Fibroblast of lung (primary cell): ENCODE data around the gene EDNRA. TPM values are rescaled to one million over a fixed set of nuclear protein-coding genes. Genes with fewer than 3 reads are reported as not detected.
A peak's percentile ranks its signal among the peaks of the same experiment; 100 is the strongest.

Source experiments
- DNase-seq, 2 donors: peaks; one replicate each; pipeline versions ENCODE4 v3.0.0 to v3.0.0-alpha.2; 2010; ENCODE audit warnings: low read depth in 2 of 2
- H2AFZ ChIP-seq: 2 replicates; pipeline ENCODE4 v1.5.1; 2012; ENCODE audit warnings: low read length, control low read depth, inconsistent platforms
- H3K27ac ChIP-seq: 2 replicates; pipeline ENCODE4 v1.5.1; 2011; ENCODE audit warnings: low read length, control low read depth; ENCODE audit not compliant: insufficient read depth
- H3K27me3 ChIP-seq: 2 replicates; pipeline ENCODE4 v1.5.1; 2011; ENCODE audit warnings: mild to moderate bottlenecking, low read length; ENCODE audit not compliant: control insufficient read depth, insufficient read depth
- H3K36me3 ChIP-seq: 2 replicates; pipeline ENCODE4 v1.5.1; 2011; ENCODE audit warnings: low read length; ENCODE audit not compliant: control insufficient read depth, insufficient read depth
- H3K4me1 ChIP-seq: 2 replicates; pipeline ENCODE4 v1.5.1; 2011; ENCODE audit warnings: low read length; ENCODE audit not compliant: control insufficient read depth, insufficient read depth; ENCODE audit errors: extremely low read depth
- H3K4me2 ChIP-seq: 2 replicates; pipeline ENCODE4 v1.5.1; 2011; ENCODE audit warnings: low read length, control low read depth; ENCODE audit not compliant: insufficient read depth; ENCODE audit errors: extremely low read depth
- H3K4me3 ChIP-seq, 4 experiments: fragments of 200-600 bp in 1 of 4; sonication (generic) in 1 of 4; replicated peaks in 1 of 4; 2 replicates each; pipeline ENCODE4 v1.5.1; 2011 to 2016; ENCODE audit warnings: low read length in 4 of 4, low read depth in 3 of 4, mild to moderate bottlenecking in 3 of 4, control low read depth in 2 of 4, inconsistent platforms in 1 of 4, mixed read lengths in 1 of 4; ENCODE audit not compliant: insufficient read depth in 1 of 4; ENCODE audit errors: control extremely low read depth in 1 of 4
- H3K79me2 ChIP-seq: 2 replicates; pipeline ENCODE4 v1.5.1; 2012; ENCODE audit warnings: mild to moderate bottlenecking, low read length, inconsistent platforms; ENCODE audit not compliant: control insufficient read depth, insufficient read depth
- H3K9ac ChIP-seq: 2 replicates; pipeline ENCODE4 v1.5.1; 2011; ENCODE audit warnings: mild to moderate bottlenecking, low read length, control low read depth; ENCODE audit not compliant: insufficient read depth
- H3K9me3 ChIP-seq: 2 replicates; pipeline ENCODE4 v1.5.1; 2012; ENCODE audit warnings: low read depth, low read length; ENCODE audit not compliant: control insufficient read depth, insufficient read depth
- H4K20me1 ChIP-seq: 2 replicates; pipeline ENCODE4 v1.5.1; 2011; ENCODE audit warnings: low read length; ENCODE audit not compliant: control insufficient read depth, insufficient read depth; ENCODE audit errors: extremely low read depth
- CTCF ChIP-seq, 2 donors: IDR thresholded peaks in 1 of 2; conservative IDR thresholded peaks in 1 of 2; 1 replicate in 1 of 2; 2 replicates in 1 of 2; pipeline ENCODE4 v1.5.1; 2011 to 2012; ENCODE audit warnings: low read length in 2 of 2, control low read depth in 1 of 2, inconsistent platforms in 1 of 2, low read depth in 1 of 2, mild to moderate bottlenecking in 1 of 2
- EZH2 ChIP-seq: IDR thresholded peaks from 2 replicates; pipeline ENCODE4 v1.5.1; 2012; ENCODE audit warnings: low read length, control low read depth, mild to moderate bottlenecking; ENCODE audit errors: missing control alignments
- polyA plus RNA-seq, 2 donors: library from polyadenylated mRNA; depleted of rRNA in 1 of 2; stranded (reverse) in 1 of 2; unstranded in 1 of 2; fragments of >200 nt; gene quantifications; 2 replicates each; pipeline ENCODE4 v1.2.1, GENCODE V29; 2011 to 2012; ENCODE audit warnings: missing spikeins in 1 of 2
- total RNA-seq: library from RNA; depleted of rRNA; stranded (reverse); fragments of >200 nt; gene quantifications from 2 replicates; pipeline ENCODE4 v1.2.1, GENCODE V29; 2014

The EDNRA gene
- total and polyA plus RNA-seq, 2 donors (not counting 1 experiment from before 2014, with no cell fraction given), result 2.0 to 9.5 TPM

GRCh38 chr4:147589586-147589985 is 108.7 kb downstream of the EDNRA start:
- Histone ChIP-seq H3K27ac (no peak overlapping the region), H3K27me3 (no peaks in the 10 kb centered on the region), H4K20me1 (no peaks in the 10 kb centered on the region), H2AFZ (no peak overlapping the region), H3K36me3 (no peaks in the 10 kb centered on the region), H3K4me2 (no peak overlapping the region), H3K4me1 (no peaks in the 10 kb centered on the region), H3K79me2 (no peaks in the 10 kb centered on the region), H3K9me3 (no peaks in the 10 kb centered on the region), H3K9ac (no peak overlapping the region), H3K4me3 (no peak overlapping the region)
- no peak for TF ChIP-seq CTCF (conservative IDR thresholded peaks at IDR 0.05 in 1 of 2, IDR thresholded peaks at IDR 0.05 in 1 of 2; ENCODE audit: low read depth in 1 of 2, low read length in 2 of 2)
- no peak for TF ChIP-seq EZH2
- DNase-seq, result peak in 1 of 2 donors; percentile 39

- no peak overlapping the region for H3K4me2 ChIP-seq
- H4K20me1 ChIP-seq, result no peaks in the 10 kb centered on the region
- H3K4me3 ChIP-seq, result no peak overlapping the region
- no peak overlapping the region for H3K27ac ChIP-seq
- no peaks in the 10 kb centered on the region for H3K9me3 ChIP-seq
- TF ChIP-seq CTCF (conservative IDR thresholded peaks at IDR 0.05 in 1 of 2, IDR thresholded peaks at IDR 0.05 in 1 of 2; ENCODE audit: low read depth in 1 of 2, low read length in 2 of 2) (peak; percentile 72 to 78), EZH2 (no peak)
- peak; percentile 52 to 87 for DNase-seq
- H3K27me3 ChIP-seq, result no peaks in the 10 kb centered on the region
- no peaks in the 10 kb centered on the region for H3K4me1 ChIP-seq
- no peak overlapping the region for H3K9ac ChIP-seq
- H3K36me3 ChIP-seq, result no peaks in the 10 kb centered on the region
- no peaks in the 10 kb centered on the region for H3K79me2 ChIP-seq
- H2AFZ ChIP-seq, result no peak overlapping the region
Observed at GRCh38 chr4:147590249-147590920, 109.5 kb downstream of the EDNRA start.

- Histone ChIP-seq H4K20me1 (no peaks in the 10 kb centered on the region), H3K27me3 (no peaks in the 10 kb centered on the region), H3K9ac (no peak overlapping the region), H3K4me3 (no peak overlapping the region), H3K4me1 (no peaks in the 10 kb centered on the region), H3K36me3 (no peaks in the 10 kb centered on the region), H2AFZ (no peak overlapping the region), H3K79me2 (no peaks in the 10 kb centered on the region), H3K9me3 (no peaks in the 10 kb centered on the region), H3K4me2 (no peak overlapping the region), H3K27ac (no peak overlapping the region)
- TF ChIP-seq CTCF (conservative IDR thresholded peaks at IDR 0.05 in 1 of 2, IDR thresholded peaks at IDR 0.05 in 1 of 2; ENCODE audit: low read depth in 1 of 2, low read length in 2 of 2) (no peak), EZH2 (no peak)
- peak in 1 of 2 donors; percentile 33 for DNase-seq
Observed at GRCh38 chr4:147591106-147591505, 110.2 kb downstream of the EDNRA start.
